Measurements from ENCODE around the gene FRMD3.
A peak's percentile ranks its signal among the peaks of the same experiment; 100 is the strongest.

FRMD3 gene

DNA sequence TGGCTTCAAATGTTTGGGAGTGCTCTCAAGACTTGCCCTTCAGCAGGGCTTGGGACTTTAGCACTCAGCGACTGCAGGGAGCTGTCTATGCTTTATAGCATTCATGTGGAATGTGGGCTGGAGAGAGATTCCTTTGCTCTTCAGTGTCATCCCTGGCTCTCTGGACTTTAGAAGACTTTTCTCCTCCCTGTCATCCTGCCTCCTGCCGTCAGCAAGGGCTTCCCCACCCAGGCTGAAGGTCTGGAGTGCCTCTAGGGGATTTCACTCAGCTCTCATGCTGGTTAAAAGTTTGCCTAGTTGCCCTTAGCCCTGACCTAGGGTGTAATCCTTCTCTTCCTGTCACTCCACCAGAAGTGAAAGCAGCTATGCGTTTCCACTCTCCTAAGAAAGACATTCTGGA, 210.9 kb downstream of the FRMD3 start:
- DNase-seq, result no peak

DNA sequence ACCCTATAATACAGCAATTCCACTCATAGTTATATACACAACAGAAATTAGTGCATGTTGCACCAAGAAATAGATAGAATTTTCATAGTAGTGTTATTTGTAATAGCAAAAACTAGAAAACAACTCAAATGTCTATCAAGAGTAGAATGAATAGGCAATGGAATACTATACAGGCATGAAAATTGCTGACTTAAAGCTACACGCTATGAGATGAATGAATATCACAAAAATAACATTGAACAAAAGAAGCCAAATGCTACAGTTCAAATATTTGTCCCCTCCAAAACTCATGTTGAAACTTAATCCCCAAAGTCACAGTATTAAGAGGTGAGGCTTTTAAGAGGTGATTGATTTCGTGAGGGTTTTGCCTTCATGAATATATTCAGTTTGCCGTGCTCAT, 215.1 kb downstream of the FRMD3 start:
- no peak for DNase-seq

DNA sequence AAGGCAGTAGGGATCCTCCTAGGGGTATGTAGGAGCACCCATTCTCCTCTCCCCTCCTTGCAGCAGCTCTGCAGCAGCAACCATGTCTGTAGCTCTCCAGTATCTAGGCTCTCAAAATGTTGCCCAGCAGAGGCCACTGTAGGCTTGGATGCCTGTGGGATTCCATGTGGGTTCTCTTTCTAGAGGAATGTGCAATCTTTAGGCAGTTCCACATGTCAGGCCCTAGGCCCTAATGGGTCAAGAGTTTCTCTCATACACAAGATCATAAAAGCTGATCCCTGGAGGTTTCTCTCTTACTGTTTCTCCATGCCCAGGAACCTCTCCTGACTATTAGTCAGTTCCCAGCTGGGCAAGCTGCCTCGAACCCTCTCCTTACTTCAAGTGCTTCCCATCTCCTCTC, 215.8 kb downstream of the FRMD3 start:
- DNase-seq, result no peak

DNA sequence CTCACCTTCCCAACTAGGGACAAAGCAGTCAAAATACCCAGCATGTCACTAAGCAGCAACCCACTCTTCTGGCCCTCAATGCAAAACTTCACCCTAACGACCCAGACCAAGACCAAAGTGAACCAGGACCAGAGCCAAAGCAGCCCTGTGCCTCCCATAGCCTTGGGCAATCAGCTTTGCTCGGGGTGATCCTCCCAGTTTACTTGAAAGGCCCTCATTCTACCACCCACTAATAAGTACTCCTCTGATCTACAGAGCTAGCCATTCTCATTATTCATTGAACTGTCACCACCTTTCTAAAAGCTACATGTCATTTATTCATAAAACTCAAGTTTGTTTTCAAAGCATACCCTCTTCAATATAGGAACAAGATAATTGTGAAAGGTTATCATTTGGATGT, 221.0 kb downstream of the FRMD3 start:
- DNase-seq, result no peak

DNA sequence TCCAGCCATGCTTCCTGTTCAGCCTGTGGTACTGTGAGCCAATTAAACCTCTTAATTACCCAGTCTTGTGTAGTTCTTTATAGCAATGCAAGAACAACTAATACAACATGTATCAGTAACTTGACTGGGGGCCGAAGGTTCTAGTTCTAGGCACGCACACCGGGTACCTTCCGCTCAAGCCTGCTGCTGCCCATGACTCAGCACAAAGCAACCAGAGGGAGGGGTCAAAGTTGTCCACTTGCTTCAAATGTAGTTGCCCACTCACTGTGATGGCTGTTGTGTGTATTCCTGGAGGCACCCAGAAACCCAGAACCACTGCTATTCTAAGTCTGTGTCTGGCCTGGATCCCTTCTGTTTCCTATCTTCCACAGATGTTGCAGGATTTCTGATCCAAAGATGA, 222.6 kb downstream of the FRMD3 start:
- DNase-seq, result no peak

DNA sequence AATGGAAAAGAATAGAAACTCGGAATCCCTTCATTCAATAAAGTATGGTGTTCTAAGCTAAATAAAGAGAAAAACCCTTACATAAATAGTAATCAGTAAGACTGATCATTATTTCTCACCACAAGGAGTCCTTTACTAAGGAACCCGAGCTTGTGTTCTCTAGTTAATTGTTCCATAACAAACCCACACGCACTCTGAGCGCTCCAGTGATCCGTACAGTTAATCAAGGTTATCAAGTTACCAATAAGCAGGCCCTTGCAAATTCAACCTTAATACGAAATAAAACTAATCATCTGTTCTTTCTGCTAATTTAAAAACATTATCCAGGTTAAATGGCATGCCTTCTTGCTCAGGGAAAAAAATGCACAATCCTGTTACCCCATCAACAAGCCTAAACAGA, 224.4 kb downstream of the FRMD3 start:
- DNase-seq, result peak in 1 of 2 experiments; percentile 22

DNA sequence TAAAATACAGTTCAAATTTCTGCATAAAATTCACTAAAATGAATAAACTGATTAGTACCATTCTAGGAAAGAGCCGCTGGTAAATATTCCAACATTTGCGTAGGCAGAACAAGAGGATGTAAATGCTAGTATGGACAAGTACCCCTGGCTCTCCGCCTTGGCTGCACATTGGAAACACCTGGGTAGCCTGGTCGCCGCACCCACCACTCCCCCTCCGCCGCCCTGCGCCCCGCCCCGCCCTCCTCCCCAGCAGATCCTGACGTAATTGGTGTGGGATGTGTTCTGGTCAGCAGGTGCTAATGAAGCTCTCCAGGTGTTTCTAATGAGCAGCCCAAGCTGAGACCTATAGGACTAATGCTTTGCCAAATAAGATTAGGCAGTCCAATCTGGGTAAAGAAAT, 225.7 kb downstream of the FRMD3 start:
- DNase-seq, result peak in 1 of 2 experiments; percentile 54

DNA sequence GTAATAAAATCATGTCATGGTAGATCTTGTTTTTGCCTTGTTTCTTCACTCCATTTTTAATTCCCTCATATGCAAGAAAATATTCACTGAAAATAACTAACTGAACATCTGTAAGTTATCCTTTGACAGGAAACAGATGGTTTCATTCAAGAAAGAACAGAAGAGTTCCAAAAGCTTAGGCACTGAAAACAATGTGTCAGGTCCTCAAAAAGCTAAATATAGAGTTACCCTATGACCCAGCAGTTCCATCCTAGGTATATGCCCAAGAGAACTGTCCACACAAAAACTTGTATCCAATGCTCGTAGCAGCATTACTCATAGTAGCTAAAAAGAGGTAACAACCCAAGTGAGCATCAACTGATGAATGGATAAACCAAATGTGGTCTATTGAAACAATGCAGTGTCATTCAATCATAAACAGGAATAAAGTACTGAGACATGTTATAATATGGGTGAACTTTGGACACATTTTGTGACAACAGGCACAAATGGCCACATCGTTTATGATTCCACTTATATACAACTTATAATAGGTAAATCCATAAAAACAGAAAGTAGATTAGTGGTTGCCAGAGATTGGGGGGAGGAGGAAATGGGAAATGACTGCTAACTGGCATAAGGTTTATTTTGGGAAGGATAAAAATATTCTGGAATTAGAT, 231.0 kb downstream of the FRMD3 start:
- no peak for DNase-seq

DNA sequence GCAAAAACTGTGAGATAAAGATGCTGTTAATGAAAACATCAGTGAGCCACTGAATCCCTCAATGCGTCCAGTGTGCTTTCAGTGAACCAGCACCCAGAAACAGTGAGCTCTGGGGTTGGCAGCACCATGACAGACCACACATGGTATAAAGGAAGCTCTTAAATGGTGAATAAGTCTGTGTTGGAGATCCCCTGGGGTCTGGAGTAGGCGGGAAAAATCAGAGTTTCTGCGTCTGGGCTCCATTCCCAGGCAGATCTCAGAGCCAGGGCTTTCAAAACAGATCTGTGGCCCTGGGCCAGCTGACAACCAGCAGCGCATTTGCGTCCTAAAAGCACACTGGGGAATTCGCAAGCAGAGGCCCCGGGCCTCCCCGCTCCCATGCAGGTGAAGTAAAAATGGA, 233.5 kb downstream of the FRMD3 start:
- DNase-seq, result peak in 1 of 2 experiments; percentile 53

DNA sequence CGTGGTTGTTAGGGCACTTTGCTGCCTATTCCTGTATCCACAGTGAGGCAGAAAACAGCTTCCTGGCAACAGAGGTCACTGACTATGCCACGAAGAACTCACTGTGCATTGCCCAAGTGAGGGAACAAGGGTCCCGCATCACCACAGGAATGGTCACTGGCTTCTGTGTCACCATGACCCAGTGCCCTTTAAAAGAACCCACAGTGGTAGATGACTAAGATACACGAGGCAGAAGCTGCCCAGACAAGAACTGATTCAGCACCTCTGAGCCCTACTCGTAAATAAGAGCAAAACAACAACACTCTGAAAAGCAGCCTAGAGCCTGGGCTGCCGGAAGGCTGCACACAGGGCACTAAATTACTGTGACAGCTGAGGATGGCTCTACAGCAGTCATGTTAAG, 238.6 kb downstream of the FRMD3 start:
- DNase-seq, result no peak

DNA sequence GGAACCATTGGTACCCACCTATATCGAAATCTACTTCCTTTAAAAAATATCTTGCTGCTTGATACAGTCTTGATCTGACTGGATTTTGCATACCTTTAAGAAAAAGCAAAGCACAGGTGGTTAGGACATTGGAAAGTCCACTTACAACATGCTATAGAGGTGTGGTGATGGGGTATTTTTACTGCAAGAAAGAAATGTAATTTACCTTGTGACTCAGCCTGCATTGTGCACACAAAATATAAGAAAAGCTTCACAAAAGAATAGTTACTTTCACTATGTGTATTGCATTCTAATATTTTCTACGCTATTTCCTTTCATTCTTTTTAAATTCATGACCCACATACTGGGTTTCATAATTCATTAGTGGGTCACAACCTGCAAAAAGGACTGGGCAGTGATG, 239.1 kb downstream of the FRMD3 start:
- no peak for DNase-seq

DNA sequence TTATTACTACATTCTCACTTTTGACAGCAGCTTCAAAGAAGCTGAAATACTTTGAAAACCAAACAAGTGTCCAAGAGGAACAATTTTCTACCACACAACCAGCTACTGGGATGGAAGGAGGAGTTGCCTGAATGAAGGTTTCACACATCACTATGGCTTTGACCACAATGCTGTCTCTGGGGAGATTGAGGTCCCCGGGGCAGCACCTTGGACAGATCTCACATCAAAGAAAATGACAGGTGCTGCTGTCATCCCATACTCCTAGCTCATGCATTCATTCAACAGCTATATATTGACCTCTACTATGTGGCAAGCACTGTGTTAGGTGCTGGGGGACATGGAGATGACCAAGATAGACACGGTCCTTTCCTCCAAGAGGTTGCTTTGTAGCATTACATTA, 242.1 kb downstream of the FRMD3 start:
- DNase-seq, result no peak

DNA sequence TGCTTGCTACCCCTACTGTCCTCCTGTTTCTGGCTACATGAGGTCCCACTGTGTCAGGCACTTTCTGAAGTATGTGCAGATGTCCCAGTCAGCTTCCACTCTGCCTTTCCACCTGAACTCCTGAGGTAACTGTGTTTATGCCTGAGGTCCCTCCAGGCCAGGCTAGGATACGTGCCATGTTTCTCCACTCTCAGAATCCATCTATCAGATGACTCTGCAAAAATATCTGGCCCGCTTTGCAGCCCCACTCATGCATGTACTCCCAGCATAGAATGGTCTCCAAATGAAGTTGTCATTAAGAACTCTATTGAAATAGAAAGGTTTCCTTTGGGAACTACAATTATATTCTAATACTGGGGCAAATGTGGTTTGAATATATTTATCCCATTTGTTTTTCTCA, 243.4 kb downstream of the FRMD3 start:
- DNase-seq, result no peak

DNA sequence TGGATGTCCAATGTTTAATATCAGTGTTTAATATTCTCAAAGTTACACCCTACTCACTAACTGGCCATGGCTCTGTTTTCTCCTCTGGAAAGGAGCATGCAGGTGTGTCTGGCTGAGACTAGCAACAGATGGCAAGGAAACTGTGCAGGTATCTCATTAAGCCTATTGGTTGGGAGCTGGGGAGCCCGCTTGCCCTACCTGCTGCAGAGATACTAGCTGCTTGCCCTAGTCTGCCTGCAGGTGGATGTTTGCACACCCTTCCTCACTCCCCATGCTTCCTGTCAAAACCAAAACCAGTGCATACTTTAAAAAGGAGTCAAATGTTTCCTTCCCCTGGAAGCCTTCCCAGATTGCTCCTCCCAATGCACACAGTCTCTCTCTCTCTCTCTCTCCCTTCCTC, 247.0 kb downstream of the FRMD3 start:
- DNase-seq, result no peak

DNA sequence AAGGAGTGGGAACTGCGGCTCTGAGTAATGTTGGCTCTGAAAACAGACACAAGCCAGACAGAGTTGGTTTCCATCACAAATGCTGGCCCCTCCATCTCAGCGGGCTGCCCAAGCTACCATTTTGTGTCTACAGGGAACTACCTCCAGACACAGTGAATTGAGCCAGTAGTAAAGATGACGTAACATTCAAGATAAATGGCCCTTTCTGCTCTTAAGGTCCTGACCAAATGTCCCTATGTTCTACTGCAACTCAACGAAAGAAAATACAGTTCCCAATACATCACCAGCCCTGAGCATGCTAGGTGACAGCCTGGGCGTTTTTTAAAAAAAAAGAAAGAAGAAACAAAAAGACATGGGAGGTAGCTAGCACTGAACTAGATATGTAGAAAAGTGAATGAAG, 247.5 kb downstream of the FRMD3 start:
- DNase-seq, result no peak

DNA sequence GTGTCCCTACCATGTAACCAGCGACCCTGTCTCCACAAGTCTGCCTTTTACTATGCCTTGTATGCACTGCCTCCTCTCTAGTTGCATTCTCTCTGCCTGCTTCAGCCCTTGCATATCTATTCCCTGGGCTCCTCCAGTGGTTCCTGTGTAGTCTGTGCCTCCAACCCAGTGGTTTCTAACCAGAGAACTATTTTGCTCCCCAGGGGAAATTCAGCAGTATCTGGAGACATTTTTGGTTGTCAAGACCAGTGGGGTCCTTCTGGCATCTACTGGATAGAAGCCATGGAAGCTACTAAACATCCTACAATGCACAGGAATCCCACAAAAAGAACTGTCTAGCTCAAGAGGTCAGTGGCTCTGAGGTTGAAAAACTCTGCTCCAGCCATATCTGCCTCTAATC, 251.2 kb downstream of the FRMD3 start:
- no peak for DNase-seq

DNA sequence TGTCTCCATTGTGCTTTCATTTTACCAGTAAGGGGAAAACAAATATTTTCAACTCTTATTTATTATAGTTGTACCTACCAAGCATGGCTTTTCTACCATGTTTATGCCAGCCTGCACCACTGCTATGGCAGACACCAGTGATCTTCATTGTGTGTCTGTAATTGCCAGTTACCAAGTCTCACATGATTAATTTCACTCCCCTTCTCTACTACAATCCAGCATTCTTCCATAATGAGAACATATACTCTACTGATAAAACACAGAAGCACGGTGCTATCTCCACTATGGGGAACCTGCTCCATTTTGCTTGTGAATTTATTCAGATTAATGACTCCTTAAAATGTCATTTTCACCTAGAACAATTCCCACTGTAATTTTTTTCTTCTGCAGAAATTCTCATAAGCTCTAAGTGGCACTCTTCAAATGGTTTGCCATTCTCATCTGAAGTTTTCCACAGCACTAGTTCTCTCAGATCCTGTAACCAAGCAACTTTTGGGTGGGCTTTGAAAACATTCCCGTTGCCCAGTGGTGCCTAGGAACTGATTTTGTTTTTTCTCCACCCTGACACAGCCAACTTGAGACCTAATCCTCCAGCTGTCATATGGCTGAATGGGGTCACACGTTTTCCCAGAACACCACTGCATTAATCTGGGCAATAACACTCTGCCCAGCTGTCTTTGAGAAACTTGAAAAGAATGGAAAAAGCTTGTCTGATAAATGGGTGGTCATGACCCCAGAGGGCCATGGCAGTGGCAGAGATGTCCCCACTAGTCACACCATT, 252.6 kb downstream of the FRMD3 start:
- no peak for DNase-seq

DNA sequence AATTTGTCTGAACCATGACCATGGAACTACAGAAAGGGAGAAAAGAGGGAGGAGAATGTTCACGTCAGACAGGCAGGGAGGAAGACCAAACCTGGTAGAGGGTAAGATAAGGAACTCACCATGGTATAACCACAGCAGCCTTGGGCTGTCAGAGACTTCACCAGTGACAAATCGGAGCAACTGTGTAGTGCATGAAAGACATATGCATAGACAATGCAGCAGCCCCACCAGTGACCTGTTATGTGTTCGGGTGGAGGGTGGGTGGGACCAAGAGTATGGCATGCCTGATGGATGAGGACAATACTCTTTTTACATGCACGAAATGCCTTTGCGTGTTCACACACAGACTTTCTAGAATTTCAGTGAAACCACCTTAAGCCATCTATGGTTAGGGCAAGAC, 253.5 kb downstream of the FRMD3 start:
- no peak for DNase-seq

DNA sequence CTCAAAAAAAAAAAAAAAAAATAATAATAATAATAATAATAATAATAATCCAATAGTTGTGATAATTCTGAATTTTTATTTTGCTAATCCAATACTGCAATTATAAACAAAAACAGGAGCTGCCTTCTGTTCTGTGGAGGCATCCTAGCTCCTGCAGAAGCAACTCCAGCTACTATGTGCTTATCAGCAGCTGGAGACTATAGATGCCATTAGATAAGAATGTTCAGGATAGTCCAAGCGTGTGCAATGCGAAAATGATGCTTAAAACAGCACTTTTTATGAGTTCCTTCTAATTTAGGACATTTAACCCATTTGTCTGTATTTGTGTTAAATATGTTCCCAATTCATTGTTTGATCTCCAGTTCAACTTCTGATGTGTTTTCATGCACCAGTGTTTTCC, 254.7 kb downstream of the FRMD3 start:
- no peak for DNase-seq

DNA sequence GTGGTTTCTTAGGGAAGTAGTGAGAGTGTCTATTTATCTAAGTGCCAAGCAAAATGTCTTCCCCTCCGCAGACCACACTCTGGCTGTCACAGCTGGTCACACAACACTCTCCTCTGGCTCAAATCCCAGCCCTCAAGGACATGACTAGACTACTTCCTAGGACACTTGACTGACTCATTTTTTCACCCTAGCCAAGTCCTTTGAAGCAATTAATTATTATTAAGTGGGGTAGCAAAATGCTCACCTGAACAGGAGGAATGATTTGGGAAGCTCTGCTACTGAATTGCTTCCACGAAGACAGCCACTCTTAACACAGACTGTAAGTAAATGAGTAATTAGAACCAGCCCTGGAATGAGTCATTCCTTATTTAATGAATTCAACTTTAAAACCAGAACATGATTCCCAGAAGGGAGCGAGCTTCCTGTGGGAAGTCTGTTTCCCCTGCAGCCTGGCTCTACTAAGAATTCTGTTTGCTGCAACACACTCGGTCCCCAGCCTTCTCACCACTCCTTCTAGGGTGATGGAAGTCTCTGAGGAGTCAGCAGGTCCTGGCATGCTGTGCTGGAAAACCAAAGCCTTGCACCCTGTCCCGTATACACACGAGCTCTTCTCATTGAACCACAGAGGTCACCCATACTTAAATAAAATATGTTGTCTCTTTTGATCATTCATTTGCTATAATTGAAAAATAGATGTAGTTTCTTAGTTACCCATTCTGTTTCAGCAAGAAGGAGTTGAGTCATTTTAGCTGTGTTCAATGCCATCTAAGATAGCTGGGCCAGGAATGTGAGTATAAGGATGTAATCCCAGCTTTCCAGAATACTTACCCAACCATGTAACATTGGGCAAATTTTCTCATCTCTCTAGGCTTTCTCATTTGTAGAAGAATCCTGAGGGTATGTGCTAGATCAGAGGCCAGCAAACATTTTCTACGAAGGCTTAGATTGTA, 256.6 kb downstream of the FRMD3 start:
- DNase-seq, result no peak

DNA sequence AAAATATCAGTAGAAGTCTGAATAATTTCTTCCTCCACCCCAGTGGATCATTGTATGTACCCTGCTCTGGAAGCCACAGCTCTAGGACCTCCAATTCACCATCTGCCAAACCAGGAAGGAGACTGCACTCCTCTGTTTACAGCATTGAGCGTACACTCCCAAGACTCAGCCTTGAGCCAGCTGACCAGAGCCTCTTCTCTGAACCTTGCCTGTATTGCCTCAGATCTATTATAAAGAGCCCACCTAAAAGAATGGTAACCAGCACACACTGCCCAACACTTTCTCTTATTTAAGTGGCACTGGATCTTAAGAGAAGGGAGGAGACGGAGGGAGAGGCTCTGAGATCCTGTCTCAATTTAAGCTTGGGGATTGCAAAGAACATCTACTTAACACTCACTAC, 257.4 kb downstream of the FRMD3 start:
- no peak for DNase-seq

DNA sequence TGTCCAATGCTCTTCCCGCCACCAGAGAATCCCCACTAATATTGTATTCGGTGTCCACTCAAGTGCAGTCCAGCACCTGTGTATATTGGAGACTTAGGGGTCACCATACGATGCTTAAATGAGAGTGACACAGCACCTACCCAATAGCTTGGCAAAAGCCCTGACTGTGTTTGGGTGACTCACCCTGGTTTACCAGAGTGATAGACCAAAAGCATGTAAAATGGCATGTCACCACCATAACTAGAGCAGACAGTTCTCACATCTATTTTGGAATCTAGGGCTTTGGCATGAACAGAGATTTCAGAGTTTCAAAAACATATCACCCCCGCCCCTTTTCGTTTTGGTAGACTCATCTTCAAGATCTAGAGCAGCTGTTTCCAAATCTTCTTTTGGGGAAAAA, 257.9 kb downstream of the FRMD3 start:
- DNase-seq, result no peak

DNA sequence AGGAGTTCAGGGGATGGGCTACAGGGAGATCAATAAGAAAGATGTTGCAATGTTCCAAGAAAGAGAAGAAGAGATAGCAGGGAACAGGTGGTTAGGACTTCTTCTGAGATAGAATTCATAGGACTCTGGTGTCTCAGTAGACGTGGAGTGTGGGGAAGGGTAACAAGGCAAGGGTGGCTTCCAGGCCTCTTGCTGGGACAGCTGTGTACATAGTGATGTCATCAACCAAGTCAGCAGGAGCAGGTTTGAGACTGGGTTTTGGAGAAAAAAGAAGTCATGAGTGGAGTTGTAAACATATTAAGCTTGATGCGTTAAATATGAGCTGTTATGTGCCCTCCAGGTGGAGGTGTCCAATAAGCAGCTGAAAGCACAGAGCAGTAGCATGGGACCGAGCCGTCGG, 263.4 kb downstream of the FRMD3 start:
- no peak for DNase-seq

DNA sequence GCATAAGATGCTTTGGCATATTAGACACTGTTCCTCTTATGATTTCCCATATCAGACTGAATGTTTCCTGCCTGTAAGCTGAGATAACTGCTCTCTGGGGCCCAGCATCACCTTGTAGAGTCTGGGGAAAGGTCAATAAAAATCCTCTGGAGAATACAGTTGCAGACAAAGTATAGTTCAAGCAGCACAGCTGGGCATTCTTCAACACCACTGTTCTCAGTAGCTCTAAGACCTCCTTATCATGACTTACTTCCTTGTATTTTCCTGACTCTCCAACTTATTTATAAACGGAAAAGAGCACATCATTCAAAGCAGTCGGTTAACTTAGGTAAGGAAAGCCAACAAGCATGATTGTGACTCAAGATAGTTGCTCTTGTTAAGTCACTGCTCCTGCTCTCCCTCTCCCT, 266.5 kb downstream of the FRMD3 start:
- DNase-seq, result no peak
